Measurements from ENCODE around the gene NEMP2.
A peak's percentile ranks its signal among the peaks of the same experiment; 100 is the strongest.

NEMP2 gene

DNA sequence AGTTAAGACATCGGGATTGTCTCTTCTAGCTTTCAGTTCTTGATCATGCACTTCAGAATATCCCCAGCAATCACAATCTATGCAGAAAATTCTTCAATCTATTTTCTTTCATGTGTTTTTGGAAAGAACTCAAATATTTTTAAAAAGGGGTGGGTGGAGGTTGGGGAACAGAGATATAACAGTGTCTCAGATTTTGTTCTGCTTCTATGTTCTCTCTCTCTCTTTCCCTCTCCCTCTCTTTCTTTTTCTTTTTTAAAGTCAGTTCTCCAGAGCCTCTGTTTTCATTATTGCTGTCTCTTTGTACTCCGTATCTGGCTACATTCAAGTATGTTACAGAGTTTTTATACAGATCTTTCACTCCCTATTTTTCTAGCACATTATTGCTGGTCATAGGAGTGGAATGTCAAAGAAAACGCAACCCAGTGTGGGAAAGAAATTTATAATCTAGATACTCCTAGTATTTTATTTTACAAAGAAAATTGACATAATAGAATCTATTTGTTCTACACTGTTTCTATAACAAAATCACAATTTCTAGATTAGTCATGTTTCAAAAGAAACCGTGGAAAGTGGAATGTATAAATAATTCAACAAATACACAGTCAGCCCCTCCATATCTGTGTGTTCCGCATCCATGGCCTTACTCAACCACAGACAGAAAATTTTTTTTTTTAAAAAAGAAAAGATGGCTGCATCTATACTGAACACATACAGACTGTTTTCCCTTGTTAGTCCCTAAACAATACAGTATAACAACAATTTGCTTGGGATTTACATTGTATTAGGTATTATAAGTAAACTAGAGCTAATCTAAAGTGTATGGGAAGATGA, 11.2 kb upstream of the NEMP2 start:
- H3K4me3 ChIP-seq (replicated peaks in 1 of 2; ENCODE audit: low read depth in 2 of 2, low read length in 2 of 2), result peak overlapping the region in 1 of 2 donors; percentile 32
- TF ChIP-seq, protein P1, sequence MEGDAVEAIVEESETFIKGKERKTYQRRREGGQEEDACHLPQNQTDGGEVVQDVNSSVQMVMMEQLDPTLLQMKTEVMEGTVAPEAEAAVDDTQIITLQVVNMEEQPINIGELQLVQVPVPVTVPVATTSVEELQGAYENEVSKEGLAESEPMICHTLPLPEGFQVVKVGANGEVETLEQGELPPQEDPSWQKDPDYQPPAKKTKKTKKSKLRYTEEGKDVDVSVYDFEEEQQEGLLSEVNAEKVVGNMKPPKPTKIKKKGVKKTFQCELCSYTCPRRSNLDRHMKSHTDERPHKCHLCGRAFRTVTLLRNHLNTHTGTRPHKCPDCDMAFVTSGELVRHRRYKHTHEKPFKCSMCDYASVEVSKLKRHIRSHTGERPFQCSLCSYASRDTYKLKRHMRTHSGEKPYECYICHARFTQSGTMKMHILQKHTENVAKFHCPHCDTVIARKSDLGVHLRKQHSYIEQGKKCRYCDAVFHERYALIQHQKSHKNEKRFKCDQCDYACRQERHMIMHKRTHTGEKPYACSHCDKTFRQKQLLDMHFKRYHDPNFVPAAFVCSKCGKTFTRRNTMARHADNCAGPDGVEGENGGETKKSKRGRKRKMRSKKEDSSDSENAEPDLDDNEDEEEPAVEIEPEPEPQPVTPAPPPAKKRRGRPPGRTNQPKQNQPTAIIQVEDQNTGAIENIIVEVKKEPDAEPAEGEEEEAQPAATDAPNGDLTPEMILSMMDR (IDR thresholded peaks at IDR 0.05; ENCODE audit: low read depth, low read length), result no peak
- DNase-seq (ENCODE audit: low read depth in 2 of 2), result peak; percentile 45 to 66

GRCh38 chr2:190545093-190545492, 10.6 kb upstream of the NEMP2 start:
- peak; percentile 27 to 38 for DNase-seq (ENCODE audit: low read depth in 2 of 2)
- TF ChIP-seq, protein P1 (IDR thresholded peaks at IDR 0.05; ENCODE audit: low read depth, low read length), result no peak
- peak overlapping the region in 1 of 2 donors; percentile 32 for H3K4me3 ChIP-seq (replicated peaks in 1 of 2; ENCODE audit: low read depth in 2 of 2, low read length in 2 of 2)

- DNase-seq (ENCODE audit: low read depth in 2 of 2), result no peak
- TF ChIP-seq, protein P1 (IDR thresholded peaks at IDR 0.05; ENCODE audit: low read depth, low read length), result no peak
- H3K4me3 ChIP-seq (replicated peaks in 1 of 2; ENCODE audit: low read depth in 2 of 2, low read length in 2 of 2), result no peak overlapping the region
Measured at GRCh38 chr2:190540048-190540447, 5.5 kb upstream of the NEMP2 start.

- H3K4me3 ChIP-seq (replicated peaks in 1 of 2; ENCODE audit: low read depth in 2 of 2, low read length in 2 of 2), result no peak overlapping the region
- TF ChIP-seq, protein P1 (IDR thresholded peaks at IDR 0.05; ENCODE audit: low read depth, low read length), result no peak
- DNase-seq (ENCODE audit: low read depth in 2 of 2), result no peak
Measured at GRCh38 chr2:190538201-190538600, 3.7 kb upstream of the NEMP2 start.

- H3K4me3 ChIP-seq (replicated peaks in 1 of 2; ENCODE audit: low read depth in 2 of 2, low read length in 2 of 2), result no peak overlapping the region
- TF ChIP-seq, protein P1 (IDR thresholded peaks at IDR 0.05; ENCODE audit: low read depth, low read length), result no peak
- peak; percentile 35 to 42 for DNase-seq (ENCODE audit: low read depth in 2 of 2)
Measured at GRCh38 chr2:190537765-190538164, 3.2 kb upstream of the NEMP2 start.

- no peak for DNase-seq (ENCODE audit: low read depth in 2 of 2)
- TF ChIP-seq, protein P1 (IDR thresholded peaks at IDR 0.05; ENCODE audit: low read depth, low read length), result no peak
- peak overlapping the region in 1 of 2 donors; percentile 7 for H3K4me3 ChIP-seq (replicated peaks in 1 of 2; ENCODE audit: low read depth in 2 of 2, low read length in 2 of 2)
Measured at GRCh38 chr2:190535586-190535985, 1.1 kb upstream of the NEMP2 start.

Data from cardiac fibroblast (primary cell).